Dermis blood vessel endothelial cell (primary cell): ENCODE measurements around the gene TSEN15. TPM values are rescaled to one million over a fixed set of nuclear protein-coding genes. Genes with fewer than 3 reads are reported as not detected.

Source experiments
- DNase-seq: peaks from one replicate; pipeline ENCODE4 v3.0.0; 2010
- total RNA-seq: library from RNA; depleted of rRNA; stranded (reverse); fragments of >200 nt; gene quantifications from 2 replicates; pipeline ENCODE4 v1.2.3, GENCODE V29; 2014

The TSEN15 gene
- total RNA-seq: 24.5 and 30.1 TPM in 2 replicates

GRCh38 chr1:184051485-184052193, at the start of gene TSEN15:
Gene TSEN15, plus strand, starts transcription at chr1:184051730. Its CDS starts 26 bp downstream, at chr1:184051756.
- peak; percentile 84 for DNase-seq

- peak; percentile 80 for DNase-seq
These were observed 49.5 kb upstream of the TSEN15 start for GRCh38 chr1:184002071-184002470.

- no peak for DNase-seq
These were observed 46.6 kb upstream of the TSEN15 start for GRCh38 chr1:184004935-184005334.

GRCh38 chr1:184005506-184005905, 46.0 kb upstream of the TSEN15 start:
- no peak for DNase-seq

GRCh38 chr1:184010788-184011187, 40.7 kb upstream of the TSEN15 start:
- no peak for DNase-seq

- no peak for DNase-seq
These were observed 39.3 kb upstream of the TSEN15 start for GRCh38 chr1:184012187-184012586.

DNA sequence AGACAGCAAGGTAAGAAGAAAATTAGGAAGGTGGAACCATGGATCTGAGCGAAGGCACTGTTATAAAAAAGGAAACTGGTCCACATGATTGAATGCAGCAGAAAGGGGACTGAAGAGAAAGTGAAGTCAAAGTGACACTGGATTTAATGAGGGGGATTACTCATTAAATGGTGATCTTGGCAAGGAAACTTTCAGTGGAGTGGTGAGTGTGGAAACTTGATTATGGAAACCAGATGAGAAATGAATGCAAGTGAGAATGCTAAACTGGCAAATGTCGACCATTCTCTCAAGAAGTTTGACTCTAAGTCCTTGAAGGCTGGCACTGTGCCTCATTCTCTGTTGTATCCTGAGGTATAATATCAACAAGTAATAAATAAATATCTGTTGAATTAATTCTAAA, 37.3 kb upstream of the TSEN15 start:
- DNase-seq: no peak

- no peak for DNase-seq
These were observed 35.4 kb upstream of the TSEN15 start for GRCh38 chr1:184016169-184016568.

GRCh38 chr1:184017306-184017705, 34.2 kb upstream of the TSEN15 start:
- DNase-seq: no peak

GRCh38 chr1:184018622-184019021, 32.9 kb upstream of the TSEN15 start:
- DNase-seq: no peak

- no peak for DNase-seq
These were observed 32.5 kb upstream of the TSEN15 start for GRCh38 chr1:184019069-184019468.

- no peak for DNase-seq
These were observed 32.0 kb upstream of the TSEN15 start for GRCh38 chr1:184019506-184019905.

- DNase-seq: no peak
These were observed 31.2 kb upstream of the TSEN15 start for GRCh38 chr1:184020328-184020727.

DNA sequence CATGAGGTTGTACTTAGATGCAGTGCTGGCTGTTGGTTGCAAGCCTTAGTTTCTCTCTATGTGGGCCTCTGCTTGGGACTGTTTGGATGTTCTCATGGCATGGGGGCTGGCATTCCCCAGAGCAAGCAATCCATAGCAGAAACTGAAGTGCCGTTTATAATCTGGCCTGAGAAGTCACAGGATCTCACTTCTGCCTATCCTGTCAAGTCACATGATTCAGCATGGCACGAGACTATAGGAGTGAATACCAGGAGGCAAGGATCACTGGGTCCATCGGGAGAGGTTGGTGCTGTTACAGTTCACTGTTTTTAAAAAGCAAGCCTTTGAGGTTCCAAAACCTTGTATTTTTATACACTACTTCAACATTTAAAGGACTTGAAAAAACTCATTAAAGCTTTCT, 30.7 kb upstream of the TSEN15 start:
- no peak for DNase-seq

DNA sequence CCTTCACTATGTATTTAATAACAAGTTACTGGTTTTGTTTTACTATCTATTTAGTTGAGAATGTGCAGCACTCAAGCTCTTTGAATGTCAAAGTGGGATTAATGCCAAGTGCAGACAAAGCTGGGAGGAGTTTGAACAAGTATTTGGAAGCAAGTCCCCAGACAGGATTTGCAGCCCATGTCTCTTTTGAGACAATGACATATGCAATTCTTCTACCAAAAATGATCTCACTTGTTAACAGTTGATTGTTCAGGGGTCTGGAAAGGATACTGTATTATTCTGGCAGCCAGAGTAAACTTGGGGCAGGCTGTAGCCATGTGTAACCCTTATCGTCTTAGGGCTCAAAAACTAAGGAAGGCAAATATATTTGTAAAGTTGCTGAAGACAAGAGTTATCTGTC, 29.8 kb upstream of the TSEN15 start:
- no peak for DNase-seq

- DNase-seq: no peak
These were observed 28.9 kb upstream of the TSEN15 start for GRCh38 chr1:184022668-184023067.

GRCh38 chr1:184023171-184023570, 28.4 kb upstream of the TSEN15 start:
- no peak for DNase-seq

- no peak for DNase-seq
These were observed 26.3 kb upstream of the TSEN15 start for GRCh38 chr1:184025242-184025675.

GRCh38 chr1:184027826-184028695, 23.5 kb upstream of the TSEN15 start:
- DNase-seq: no peak

DNA sequence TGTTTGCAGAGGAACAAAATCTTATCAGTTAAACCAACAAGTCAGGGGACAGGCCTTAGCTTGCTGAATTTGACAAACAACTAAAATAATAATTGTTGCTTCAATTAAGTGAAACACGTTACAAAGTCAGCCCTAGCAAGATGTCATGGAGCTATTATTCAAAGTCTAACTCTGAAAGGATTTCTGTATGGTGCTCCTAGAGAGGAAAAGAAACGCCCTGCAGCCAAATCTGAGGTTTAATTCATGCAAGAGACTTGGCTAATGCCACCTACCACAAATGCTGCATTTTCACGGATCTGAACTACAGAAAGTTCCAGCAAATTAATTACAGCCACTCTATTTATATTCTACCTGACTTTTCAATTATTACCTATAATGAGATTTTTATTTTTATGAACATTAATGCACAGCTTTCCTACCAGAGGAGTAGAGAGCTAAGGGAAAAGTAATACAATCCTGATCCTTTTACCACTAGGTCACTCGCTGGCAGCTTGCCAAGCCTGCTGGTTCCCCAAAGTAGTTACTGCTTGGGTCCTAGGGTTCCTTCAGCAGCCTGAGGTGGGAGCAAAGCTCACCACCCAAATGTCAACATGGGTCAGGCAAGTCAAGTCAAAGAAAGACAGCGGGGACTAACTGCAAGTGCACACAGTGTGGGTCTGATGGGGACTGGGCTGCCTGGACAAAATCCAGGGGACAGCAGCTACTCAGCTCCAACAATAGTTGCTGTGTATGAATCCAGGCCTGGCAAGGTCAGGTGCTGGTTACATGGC, 22.5 kb upstream of the TSEN15 start:
- no peak for DNase-seq

DNA sequence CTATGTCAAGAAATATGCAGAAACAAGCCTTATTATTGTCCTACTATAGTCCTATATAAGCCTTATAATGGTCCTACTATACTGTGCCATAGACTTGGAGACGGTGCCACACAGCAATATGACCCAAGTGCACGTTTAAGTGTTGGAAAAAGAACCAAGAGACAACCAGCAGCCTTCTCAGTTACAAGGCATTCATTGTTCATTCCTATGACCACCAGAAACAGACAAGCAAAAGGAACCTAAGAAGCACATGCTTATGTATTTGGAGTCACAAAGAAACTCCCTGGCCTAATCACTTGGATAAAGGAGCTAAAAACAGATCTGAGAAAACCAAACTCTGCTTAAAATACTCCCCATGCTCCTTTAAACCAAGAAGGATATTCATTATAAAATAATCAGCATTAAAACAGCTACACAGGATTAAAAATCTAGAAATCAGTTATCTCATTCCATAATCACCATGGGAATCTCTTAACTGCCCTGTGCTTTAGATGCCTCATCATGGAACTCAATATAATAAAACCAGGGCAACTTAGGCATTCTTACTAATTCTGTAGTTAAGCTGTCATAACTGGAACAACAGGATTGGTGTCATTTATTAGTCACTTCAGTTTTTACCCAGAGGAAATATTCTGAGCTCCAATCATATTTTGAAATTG, 21.0 kb upstream of the TSEN15 start:
- DNase-seq: no peak

GRCh38 chr1:184031092-184031408, 20.5 kb upstream of the TSEN15 start:
- no peak for DNase-seq
